GM18517 (cell line): ENCODE data around the gene GREM2.

ENCODE experiments used
- ATAC-seq: cut with Tn5 transposase; IDR thresholded peaks from one replicate; pipeline ENCODE4 v1.9.1; 2021; ENCODE audit warnings: mild to moderate bottlenecking, moderate library complexity; ENCODE audit not compliant: unreplicated experiment

The GREM2 gene

DNA sequence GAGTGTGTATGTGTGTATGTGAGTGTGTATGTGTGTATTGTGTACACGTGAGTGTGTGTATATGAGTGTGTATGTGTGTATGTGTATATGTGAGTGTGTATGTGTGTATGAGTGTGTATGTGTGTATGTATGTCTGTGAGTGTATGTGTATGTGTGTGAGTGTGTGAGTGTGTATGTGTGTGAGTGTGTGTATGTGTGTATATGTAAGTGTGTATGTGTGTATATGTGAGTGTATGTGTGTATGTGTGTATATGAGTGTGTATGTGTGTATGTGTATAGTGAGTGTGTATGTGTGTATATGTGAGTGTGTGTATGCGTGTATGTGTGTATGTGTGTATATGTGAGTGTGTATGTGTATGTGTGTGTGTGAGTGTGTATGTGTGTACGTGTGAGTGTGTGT, 49.2 kb downstream of the GREM2 start:
- no peak for ATAC-seq

DNA sequence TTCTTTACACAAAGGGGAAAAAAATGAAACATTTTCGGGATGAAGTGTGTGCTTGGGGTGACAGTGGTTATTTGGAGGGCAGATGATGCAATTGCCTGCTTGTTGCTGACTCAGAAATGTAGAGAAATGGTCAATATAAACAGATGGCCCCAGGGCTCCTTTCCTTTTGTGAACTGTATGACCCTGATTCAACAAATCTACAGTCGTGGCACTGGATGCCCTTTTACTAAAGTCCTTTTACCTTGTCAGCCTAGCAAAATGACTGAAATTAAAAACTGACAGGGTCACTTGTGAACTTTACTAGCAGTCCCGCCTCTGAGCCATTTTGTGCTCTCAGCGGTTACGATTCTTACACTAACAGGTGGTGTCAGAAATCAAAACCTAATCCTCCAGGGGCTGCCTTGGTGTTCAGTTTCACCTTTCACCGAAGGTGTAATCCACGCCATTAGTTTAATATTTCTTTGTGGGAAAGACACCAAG, 49.8 kb downstream of the GREM2 start:
- no peak for ATAC-seq

- no peak for ATAC-seq
These were observed 52.2 kb downstream of the GREM2 start for GRCh38 chr1:240559781-240560180.

GRCh38 chr1:240555524-240555923, 56.4 kb downstream of the GREM2 start:
- ATAC-seq = no peak

- ATAC-seq = no peak
These were observed 58.6 kb downstream of the GREM2 start for GRCh38 chr1:240553351-240553750.

DNA sequence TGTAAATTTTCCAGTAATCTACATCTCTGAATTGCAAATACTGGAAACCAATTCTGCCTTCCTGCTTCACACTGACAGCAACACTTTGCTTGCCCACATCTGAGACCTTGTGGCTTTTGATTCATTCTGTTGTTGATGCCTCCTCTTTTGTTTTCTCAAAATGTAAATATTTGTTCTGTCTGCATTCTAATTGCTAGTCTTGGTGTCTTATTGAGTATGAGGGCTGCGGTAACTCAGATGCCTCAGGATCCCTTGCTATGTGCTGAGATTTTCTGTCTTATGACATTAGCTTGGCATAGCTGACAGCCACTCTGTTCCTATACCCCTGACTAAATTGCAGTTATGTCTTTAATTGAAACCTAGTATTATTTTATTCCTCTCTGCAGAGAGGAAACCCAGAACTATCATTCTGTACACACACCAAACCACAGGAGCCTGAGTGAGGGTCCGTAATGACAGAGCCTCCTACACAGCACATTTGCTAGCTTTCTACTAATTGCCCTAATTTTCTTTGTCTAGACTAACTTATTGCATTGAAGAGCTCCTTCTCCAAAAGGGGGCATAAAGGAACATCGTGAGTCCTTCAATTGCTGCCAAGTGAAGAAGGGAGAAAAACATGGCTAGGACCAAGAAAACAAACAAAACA, 72.1 kb downstream of the GREM2 start:
- no peak for ATAC-seq

GRCh38 chr1:240538776-240539430, 73.1 kb downstream of the GREM2 start:
- ATAC-seq = no peak

DNA sequence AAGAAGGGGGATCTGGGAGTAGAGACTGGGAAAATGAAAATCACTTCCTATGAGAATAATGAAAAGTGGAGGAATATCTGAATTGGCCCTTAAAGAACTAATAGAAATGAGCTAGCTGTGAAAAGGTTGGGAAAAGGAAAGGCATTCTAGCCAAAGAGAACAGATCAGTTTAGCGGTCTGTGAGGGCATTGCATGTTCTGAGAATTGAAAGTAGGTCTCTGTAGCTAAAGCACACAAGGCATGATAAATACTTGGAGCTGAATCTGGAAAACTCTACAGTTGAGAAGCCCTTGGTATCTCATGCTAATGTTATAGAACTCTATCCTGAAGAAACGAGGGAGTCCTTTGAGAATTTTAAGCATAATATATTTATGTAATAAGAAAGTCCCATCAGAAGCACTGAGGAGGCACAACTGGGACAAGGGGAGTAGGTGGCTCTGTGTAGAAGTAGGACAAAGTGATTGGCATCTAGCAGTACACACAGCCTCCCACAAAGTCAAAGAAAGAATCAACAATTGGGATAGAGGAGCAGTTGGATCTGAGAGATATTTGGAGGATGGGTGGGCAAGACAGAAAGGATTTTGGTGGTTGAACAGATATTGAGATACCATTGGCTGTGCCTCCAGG, 78.7 kb downstream of the GREM2 start:
- ATAC-seq = no peak

DNA sequence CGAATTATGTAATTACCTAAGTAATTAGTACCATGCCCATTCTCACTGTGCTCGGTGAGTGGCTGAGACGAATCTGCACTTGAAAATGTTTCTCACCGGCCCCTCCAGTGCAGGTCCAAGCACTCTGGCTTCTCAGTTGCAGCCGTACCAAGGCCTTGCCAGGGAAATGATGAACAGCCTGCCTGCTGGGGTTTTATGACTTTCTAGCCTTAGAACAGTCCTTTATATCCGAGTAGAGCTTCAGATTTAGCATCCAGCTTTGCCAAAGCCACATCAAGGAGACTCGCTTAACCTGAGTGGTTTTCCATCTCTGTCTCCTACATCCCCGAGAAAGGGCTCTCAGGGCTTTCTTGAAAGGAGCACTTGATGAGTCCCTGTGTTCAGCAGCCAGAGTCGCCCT, 83.4 kb downstream of the GREM2 start:
- ATAC-seq = no peak

DNA sequence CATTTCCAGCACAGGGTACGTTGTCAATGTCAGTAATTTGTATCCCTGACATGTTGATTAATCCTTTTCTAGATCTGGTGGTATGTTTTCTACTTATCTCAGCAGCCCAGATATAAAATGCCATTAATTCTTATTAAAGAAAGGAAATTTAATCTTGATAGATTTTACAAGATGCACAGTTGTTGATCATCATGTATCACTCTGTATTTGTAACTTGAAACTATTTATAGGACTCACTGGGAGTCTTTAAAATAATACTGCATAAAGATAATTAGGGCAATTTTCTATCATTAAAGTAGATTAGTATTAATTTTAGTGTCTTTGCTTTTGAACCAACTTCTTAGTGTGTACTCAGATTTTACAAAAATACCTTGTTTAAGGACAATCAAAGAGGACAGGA, 84.9 kb downstream of the GREM2 start:
- no peak for ATAC-seq

DNA sequence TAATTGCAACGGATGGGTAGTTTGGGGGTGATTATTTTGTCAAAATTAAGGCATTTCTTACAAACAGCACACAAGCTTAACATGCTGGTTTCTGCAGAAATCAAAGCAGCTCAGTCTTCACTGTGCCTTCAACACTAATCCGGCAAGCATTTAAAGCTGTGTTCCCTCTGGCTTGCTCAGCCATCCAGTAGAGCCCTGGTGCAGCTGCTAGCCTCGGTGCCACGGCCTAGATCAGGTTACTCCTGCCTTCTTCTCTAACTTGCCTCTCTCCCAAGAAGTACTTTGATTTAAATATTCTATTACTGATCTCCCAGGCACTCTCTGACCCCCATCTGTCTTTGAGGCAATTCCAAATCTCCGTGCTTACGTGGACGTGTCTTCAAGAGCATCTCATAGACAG, 85.6 kb downstream of the GREM2 start:
- no peak for ATAC-seq

- ATAC-seq = no peak
These were observed 87.4 kb downstream of the GREM2 start for GRCh38 chr1:240524356-240525069.

- no peak for ATAC-seq
These were observed 89.7 kb downstream of the GREM2 start for GRCh38 chr1:240522122-240522822.

- ATAC-seq = no peak
These were observed 94.1 kb downstream of the GREM2 start for GRCh38 chr1:240517891-240518290.

DNA sequence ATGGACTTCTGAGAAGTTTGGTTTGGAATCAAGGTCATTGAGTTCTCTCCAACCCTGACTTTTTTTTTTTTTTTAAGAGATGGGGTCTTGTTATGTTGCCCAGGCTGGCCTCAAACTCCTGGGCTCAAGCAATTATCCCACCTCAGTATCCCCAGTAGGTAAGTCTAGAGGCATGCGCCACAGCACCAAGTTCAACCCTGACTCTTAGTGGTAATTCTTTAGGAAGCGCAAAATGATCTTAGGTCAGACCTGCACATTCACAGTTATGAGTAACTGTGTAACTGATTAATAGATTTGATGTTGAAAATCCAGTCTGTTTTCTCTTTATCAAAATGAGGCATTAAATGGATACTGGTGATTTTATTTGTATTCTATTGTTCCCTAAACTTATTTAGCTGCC, 95.9 kb downstream of the GREM2 start:
- ATAC-seq = no peak

GRCh38 chr1:240515505-240515904, 96.5 kb downstream of the GREM2 start:
- no peak for ATAC-seq

GRCh38 chr1:240511789-240512188, 100.2 kb downstream of the GREM2 start:
- no peak for ATAC-seq

GRCh38 chr1:240508950-240509349, 103.0 kb downstream of the GREM2 start:
- no peak for ATAC-seq

GRCh38 chr1:240508201-240508600, 103.8 kb downstream of the GREM2 start:
- no peak for ATAC-seq

GRCh38 chr1:240506176-240506575, 105.8 kb downstream of the GREM2 start:
- ATAC-seq = no peak

GRCh38 chr1:240503558-240503957, 108.4 kb downstream of the GREM2 start:
- ATAC-seq = no peak
